NB4 (cell line): ENCODE results near the gene RNF126.

Experiments
- DNase-seq: peaks from one replicate; pipeline ENCODE4 v3.0.0; 2010; ENCODE audit warnings: low read depth
- H3K4me3 ChIP-seq: one replicate; pipeline ENCODE4 v1.5.1; 2011; ENCODE audit warnings: mild to moderate bottlenecking, low read depth, low read length, moderate library complexity
- MYC ChIP-seq: IDR thresholded peaks from 2 replicates; pipeline ENCODE4 v1.6.1; 2011; ENCODE audit warnings: low read depth, low read length
- POLR2A ChIP-seq: IDR thresholded peaks from 2 replicates; pipeline ENCODE4 v1.6.1; 2011; ENCODE audit warnings: mild to moderate bottlenecking; ENCODE audit not compliant: insufficient read length; ENCODE audit errors: extremely low read depth
- TF ChIP-seq, protein P1 (sequence below): IDR thresholded peaks from 2 replicates; pipeline ENCODE4 v1.6.1; 2011; ENCODE audit warnings: low read depth, low read length
- TF ChIP-seq, protein P2 (sequence below): IDR thresholded peaks from one replicate; pipeline ENCODE4 v1.5.1; 2012; ENCODE audit warnings: low read depth, low read length

The RNF126 gene

GRCh38 chr19:647566-648284 is 15.3 kb downstream of the RNF126 start:
- no peak overlapping the region for H3K4me3 ChIP-seq
- TF ChIP-seq, protein P1, sequence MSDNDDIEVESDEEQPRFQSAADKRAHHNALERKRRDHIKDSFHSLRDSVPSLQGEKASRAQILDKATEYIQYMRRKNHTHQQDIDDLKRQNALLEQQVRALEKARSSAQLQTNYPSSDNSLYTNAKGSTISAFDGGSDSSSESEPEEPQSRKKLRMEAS, result no peak
- TF ChIP-seq MYC (no peak), POLR2A (no peak)
- TF ChIP-seq, protein P2, sequence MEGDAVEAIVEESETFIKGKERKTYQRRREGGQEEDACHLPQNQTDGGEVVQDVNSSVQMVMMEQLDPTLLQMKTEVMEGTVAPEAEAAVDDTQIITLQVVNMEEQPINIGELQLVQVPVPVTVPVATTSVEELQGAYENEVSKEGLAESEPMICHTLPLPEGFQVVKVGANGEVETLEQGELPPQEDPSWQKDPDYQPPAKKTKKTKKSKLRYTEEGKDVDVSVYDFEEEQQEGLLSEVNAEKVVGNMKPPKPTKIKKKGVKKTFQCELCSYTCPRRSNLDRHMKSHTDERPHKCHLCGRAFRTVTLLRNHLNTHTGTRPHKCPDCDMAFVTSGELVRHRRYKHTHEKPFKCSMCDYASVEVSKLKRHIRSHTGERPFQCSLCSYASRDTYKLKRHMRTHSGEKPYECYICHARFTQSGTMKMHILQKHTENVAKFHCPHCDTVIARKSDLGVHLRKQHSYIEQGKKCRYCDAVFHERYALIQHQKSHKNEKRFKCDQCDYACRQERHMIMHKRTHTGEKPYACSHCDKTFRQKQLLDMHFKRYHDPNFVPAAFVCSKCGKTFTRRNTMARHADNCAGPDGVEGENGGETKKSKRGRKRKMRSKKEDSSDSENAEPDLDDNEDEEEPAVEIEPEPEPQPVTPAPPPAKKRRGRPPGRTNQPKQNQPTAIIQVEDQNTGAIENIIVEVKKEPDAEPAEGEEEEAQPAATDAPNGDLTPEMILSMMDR, result no peak
- no peak for DNase-seq

DNA sequence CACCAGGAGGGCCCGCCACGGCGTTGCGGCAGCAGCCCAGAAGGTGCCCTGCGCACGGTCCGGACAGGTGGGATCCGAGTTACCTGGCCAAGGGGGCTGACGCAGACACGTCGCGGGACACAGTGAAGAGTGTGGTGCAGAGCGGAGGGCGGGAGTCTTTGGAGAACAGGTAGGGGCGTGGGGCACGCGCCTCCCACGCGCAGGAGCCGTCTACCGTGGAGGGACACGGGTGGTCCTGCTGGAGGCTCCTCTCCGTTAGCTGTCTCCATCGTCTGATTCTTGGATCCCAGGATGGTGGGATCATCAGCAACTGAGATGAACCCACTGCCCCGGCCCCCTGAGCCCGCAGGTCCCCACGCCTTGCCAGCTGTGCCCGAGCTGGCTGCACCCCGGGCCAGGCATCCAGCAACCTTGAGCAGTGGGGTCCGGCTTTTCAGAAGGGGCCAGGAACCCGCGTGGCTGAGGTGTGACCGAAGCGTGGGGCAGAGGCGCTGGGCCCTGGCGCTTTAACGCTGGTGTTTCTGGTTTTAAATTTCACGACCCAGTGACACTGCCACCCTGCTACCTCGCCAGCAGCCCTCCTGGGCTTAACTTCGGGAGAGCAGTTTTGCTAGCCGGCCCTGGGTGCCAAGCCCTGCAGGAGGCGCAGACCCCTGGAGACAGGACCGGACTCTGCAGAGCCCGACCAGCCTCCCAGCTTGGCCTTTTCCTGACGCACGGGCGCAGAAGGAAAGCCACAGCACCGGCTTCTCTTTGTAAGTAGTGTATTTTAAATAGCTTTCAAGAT is 16.0 kb downstream of the RNF126 start:
- H3K4me3 ChIP-seq, result no peak overlapping the region
- no peak for DNase-seq
- TF ChIP-seq MYC (no peak), POLR2A (no peak)
- TF ChIP-seq, protein P2, result no peak
- TF ChIP-seq, protein P1, result no peak

DNA sequence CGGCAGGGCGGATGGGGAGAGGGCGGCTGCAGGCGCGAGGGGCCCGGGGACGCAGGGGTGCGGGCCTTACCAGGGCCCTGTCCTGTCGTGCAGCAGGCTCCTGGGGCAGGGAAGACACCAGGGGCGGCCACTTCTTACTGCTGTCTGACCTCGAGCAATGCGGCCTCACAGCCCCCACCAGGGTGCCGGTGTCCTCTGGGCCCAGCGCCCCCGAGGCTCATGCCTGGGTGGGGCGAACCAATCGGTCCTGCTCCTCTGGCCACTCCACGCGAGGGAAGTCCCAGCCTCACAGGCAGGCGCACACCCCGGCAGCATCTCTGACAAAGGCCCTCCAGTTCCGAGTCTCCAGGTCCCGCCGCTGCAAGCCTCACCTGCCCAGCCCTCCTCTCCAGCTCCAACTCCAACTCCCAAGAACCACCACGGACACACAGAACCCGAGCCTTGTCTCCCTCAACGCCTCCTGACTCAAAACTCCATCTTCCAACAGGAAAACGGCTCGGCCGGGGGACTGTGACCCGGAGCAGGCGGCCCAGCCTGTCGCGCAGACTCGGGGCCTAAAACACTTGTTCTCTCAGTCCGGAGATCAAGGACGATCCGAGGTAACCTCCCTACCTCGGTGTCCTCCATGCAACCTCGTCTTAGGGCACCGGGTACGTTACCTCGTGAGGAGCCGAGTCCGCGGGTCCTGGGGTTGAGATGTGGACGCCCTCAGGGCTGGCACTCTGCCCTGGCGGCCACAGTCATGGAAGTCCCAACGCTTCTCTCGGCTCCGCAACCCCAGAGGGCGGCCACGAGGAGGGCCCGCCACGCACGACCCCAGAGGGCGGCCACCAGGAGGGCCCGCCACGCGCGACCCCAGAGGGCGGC is 16.9 kb downstream of the RNF126 start:
- TF ChIP-seq, protein P1, result no peak
- TF ChIP-seq, protein P2, result no peak
- TF ChIP-seq MYC (no peak), POLR2A (no peak)

DNA sequence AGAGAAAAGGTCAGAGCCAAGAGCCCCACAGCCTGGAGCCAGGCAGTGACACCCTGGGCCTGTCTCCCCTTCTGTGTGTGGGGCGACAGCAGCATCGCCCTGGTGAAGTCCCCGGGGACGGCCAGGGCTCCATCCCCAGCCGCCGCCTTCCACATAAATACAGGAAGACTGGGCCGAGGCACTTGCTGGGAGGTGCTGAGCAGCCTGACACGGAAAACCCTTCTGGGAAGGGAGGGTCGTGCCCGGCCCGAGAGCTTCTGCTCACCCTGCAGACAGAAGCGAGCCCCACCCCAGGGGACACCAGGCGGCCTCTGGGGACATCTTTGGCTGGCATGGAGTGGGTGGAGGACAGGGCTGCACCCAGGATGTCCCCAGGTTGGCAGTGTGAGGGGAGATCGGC is 18.2 kb downstream of the RNF126 start:
- TF ChIP-seq POLR2A (no peak), MYC (no peak)
- TF ChIP-seq, protein P1, result no peak
- TF ChIP-seq, protein P2, result no peak
- no peak for DNase-seq
- no peak overlapping the region for H3K4me3 ChIP-seq

More for the DNA sequence above, 16.9 kb downstream of the RNF126 start:
- H3K4me3 ChIP-seq, result no peak overlapping the region
- no peak for DNase-seq

DNA sequence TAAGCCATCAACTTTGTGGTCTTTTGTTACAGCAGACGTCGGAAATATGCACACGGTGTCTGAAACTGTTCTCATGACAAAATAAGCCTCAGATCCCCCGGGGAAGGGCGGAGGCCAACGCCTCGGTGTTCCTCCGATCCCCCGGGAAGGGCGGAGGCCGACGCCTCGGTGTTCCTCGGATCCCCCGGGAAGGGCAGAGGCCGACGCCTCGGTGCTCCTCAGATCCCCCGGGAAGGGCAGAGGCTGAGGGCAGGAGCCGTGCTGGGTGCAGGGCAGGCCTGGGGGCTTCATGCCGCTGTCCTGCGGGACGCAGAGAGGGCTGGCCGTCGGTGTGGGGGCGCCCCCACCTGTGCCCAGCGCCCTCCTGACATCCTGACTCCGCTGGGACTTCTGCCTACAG is 18.7 kb downstream of the RNF126 start:
- H3K4me3 ChIP-seq, result no peak overlapping the region
- no peak for DNase-seq
- TF ChIP-seq MYC (no peak), POLR2A (no peak)
- TF ChIP-seq, protein P2, result no peak
- TF ChIP-seq, protein P1, result no peak
